ENCODE data around the gene UGT1A3. TPM values are rescaled to one million over a fixed set of nuclear protein-coding genes. Genes with fewer than 3 reads are reported as not detected.

UGT1A3 gene
- total RNA-seq, 6 experiments from 2014 or later: not detected

DNA sequence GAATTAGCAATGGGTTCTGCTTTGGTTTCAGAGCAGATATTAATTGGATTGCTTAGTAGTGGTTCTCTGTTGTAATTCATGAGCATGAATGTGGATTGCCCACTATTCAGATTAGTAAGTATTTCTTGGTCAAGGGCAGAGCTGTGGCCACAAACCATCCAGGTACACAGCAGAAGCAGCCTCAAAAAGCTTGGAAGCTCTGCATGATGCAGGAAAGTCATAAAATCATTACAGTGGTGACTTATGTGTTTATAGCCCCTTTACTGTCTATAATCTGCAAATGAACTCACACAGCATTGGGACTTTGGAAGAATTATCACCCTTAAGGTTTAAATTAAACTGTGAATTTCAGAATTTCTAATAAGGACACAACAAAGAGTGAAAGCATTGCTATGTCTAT lies 29.3 kb downstream of the UGT1A3 start:
- TF ChIP-seq, protein P1, sequence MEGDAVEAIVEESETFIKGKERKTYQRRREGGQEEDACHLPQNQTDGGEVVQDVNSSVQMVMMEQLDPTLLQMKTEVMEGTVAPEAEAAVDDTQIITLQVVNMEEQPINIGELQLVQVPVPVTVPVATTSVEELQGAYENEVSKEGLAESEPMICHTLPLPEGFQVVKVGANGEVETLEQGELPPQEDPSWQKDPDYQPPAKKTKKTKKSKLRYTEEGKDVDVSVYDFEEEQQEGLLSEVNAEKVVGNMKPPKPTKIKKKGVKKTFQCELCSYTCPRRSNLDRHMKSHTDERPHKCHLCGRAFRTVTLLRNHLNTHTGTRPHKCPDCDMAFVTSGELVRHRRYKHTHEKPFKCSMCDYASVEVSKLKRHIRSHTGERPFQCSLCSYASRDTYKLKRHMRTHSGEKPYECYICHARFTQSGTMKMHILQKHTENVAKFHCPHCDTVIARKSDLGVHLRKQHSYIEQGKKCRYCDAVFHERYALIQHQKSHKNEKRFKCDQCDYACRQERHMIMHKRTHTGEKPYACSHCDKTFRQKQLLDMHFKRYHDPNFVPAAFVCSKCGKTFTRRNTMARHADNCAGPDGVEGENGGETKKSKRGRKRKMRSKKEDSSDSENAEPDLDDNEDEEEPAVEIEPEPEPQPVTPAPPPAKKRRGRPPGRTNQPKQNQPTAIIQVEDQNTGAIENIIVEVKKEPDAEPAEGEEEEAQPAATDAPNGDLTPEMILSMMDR (IDR thresholded peaks at IDR 0.05): no peak
- H3K4me3 Mint-ChIP-seq: no peak overlapping the region
- no peaks in the 10 kb centered on the region for H3K4me1 Mint-ChIP-seq (ENCODE audit: low read depth)
- no peaks in the 10 kb centered on the region for H3K27me3 Mint-ChIP-seq (ENCODE audit: insufficient read depth)
- no peaks in the 10 kb centered on the region for H3K36me3 Mint-ChIP-seq (ENCODE audit: low read depth)
- H3K9me3 Mint-ChIP-seq: peaks cover 21% of the 10 kb centered on the region
- no peak for DNase-seq
- H3K27ac Mint-ChIP-seq: no peak overlapping the region

- TF ChIP-seq, protein P1 (IDR thresholded peaks at IDR 0.05): no peak
- Mint-ChIP-seq H3K27ac (no peak overlapping the region), H3K9me3 (peaks cover 21% of the 10 kb centered on the region), H3K36me3 (ENCODE audit: low read depth) (no peaks in the 10 kb centered on the region), H3K4me1 (ENCODE audit: low read depth) (peaks cover 3% of the 10 kb centered on the region), H3K27me3 (ENCODE audit: insufficient read depth) (no peaks in the 10 kb centered on the region), H3K4me3 (no peak overlapping the region)
- no peak for DNase-seq
These were observed 30.0 kb downstream of the UGT1A3 start for GRCh38 chr2:233758849-233759248.

DNA sequence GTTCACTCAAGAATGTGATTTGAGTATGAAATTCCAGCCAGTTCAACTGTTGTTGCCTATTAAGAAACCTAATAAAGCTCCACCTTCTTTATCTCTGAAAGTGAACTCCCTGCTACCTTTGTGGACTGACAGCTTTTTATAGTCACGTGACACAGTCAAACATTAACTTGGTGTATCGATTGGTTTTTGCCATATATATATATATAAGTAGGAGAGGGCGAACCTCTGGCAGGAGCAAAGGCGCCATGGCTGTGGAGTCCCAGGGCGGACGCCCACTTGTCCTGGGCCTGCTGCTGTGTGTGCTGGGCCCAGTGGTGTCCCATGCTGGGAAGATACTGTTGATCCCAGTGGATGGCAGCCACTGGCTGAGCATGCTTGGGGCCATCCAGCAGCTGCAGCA lies 31.2 kb downstream of the UGT1A3 start, which contains the start of gene UGT1A1:
UGT1A1 (plus strand) TSS at position 228 of the 400 bp plus-strand sequence; CDS start at position 246, 18 bp downstream.
- Mint-ChIP-seq H3K36me3 (ENCODE audit: low read depth) (no peaks in the 10 kb centered on the region), H3K4me3 (no peak within 1 kb of the TSS), H3K27ac (no peak within 1 kb of the TSS), H3K27me3 (ENCODE audit: insufficient read depth) (no peaks in the 10 kb centered on the region), H3K9me3 (peaks cover 21% of the 10 kb centered on the region), H3K4me1 (ENCODE audit: low read depth) (peaks cover 12% of the 10 kb centered on the region)
- TF ChIP-seq, protein P1 (IDR thresholded peaks at IDR 0.05): no peak
- DNase-seq: no peak

GRCh38 chr2:233761040-233761769 lies 32.4 kb downstream of the UGT1A3 start:
- Mint-ChIP-seq H3K36me3 (ENCODE audit: low read depth) (no peaks in the 10 kb centered on the region), H3K4me1 (ENCODE audit: low read depth) (peaks cover 12% of the 10 kb centered on the region), H3K9me3 (peaks cover 21% of the 10 kb centered on the region), H3K27ac (no peak overlapping the region), H3K4me3 (no peak overlapping the region), H3K27me3 (ENCODE audit: insufficient read depth) (no peaks in the 10 kb centered on the region)
- DNase-seq: no peak
- TF ChIP-seq, protein P1 (IDR thresholded peaks at IDR 0.05): no peak

DNA sequence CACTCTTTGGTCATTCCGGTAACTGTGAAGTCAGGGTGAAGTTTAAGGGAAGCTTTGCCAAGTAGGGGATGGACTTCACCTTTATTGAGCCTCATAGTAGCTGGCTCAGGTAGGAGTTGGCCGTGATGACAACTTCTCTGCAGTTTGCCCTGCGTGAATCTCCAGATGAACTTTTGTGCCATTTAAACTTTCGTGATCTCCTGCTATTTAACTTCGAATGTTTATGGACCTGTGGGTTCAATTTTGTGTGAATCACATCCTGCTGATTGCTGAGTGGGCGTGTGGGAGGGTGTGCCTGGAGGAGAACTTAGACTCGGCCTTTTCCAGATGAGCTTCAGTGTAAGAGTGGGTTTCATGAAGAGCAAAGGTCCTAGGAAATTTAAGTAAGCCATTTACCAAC lies 35.4 kb downstream of the UGT1A3 start:
- Mint-ChIP-seq H3K27me3 (ENCODE audit: insufficient read depth) (peaks cover 1% of the 10 kb centered on the region; the same call in 1 of the 2 replicates), H3K36me3 (ENCODE audit: low read depth) (no peaks in the 10 kb centered on the region), H3K4me3 (no peak overlapping the region), H3K4me1 (ENCODE audit: low read depth) (peaks cover 12% of the 10 kb centered on the region), H3K9me3 (peaks cover 12% of the 10 kb centered on the region), H3K27ac (no peak overlapping the region)
- no peak for DNase-seq
- TF ChIP-seq, protein P1 (IDR thresholded peaks at IDR 0.05): no peak

Measured in HFFc6 (cell line).